DOHH2 (cell line): ENCODE results near the gene COL4A2.

ENCODE experiments used
- H3F3A ChIP-seq: fragments of 200-600 bp; sonication (generic), shearing (Covaris generic); 2 replicates; pipeline ENCODE4 v1.6.0; 2016; ENCODE audit warnings: antibody characterized with exemption, mild to moderate bottlenecking; ENCODE audit not compliant: control insufficient read depth, insufficient read depth
- H3K27ac ChIP-seq: fragments of 200-600 bp; sonication (generic); 2 replicates; pipeline ENCODE4 v1.5.1; 2014; ENCODE audit warnings: low read depth, mild to moderate bottlenecking, low read length, moderate library complexity
- H3K27me3 ChIP-seq: fragments of 200-600 bp; sonication (generic); 2 replicates; pipeline ENCODE4 v1.6.1; 2014; ENCODE audit warnings: mild to moderate bottlenecking, low read length, mixed read lengths; ENCODE audit not compliant: control insufficient read depth
- H3K36me3 ChIP-seq: fragments of 200-600 bp; sonication (generic); 2 replicates; pipeline ENCODE4 v1.6.1; 2014; ENCODE audit warnings: mild to moderate bottlenecking, low read length, moderate library complexity, mixed read lengths; ENCODE audit not compliant: control insufficient read depth
- H3K4me1 ChIP-seq: fragments of 200-600 bp; sonication (generic); 2 replicates; pipeline ENCODE4 v1.6.1; 2014; ENCODE audit warnings: mild to moderate bottlenecking, low read length, mixed read lengths; ENCODE audit not compliant: control insufficient read depth
- H3K4me2 ChIP-seq: fragments of 200-600 bp; sonication (generic); 2 replicates; pipeline ENCODE4 v1.6.0; 2014; ENCODE audit warnings: mild to moderate bottlenecking, low read length, moderate library complexity
- H3K4me3 ChIP-seq: fragments of 200-600 bp; sonication (generic); 2 replicates; pipeline ENCODE4 v1.5.1; 2014; ENCODE audit warnings: mild to moderate bottlenecking, low read length, mixed read lengths
- H3K79me2 ChIP-seq: fragments of 200-600 bp; sonication (generic); 2 replicates; pipeline ENCODE4 v1.6.1; 2014; ENCODE audit warnings: mild to moderate bottlenecking, low read length, mixed read lengths; ENCODE audit not compliant: control insufficient read depth
- H3K9me2 ChIP-seq: fragments of 200-600 bp; sonication (generic); replicated peaks from 2 replicates; pipeline ENCODE4 v1.6.1; 2014; ENCODE audit warnings: mild to moderate bottlenecking, low read length, mixed read lengths; ENCODE audit not compliant: control insufficient read depth
- H3K9me3 ChIP-seq: fragments of 200-600 bp; sonication (generic); 2 replicates; pipeline ENCODE4 v1.6.1; 2014; ENCODE audit warnings: antibody characterized with exemption, low read length, mixed read lengths; ENCODE audit not compliant: control insufficient read depth, insufficient read depth
- H4K20me1 ChIP-seq: fragments of 200-600 bp; sonication (generic); 2 replicates; pipeline ENCODE4 v1.6.0; 2014; ENCODE audit warnings: low read depth, mild to moderate bottlenecking, antibody characterized with exemption, low read length, moderate library complexity; ENCODE audit not compliant: control insufficient read depth, insufficient read depth
- CTCF ChIP-seq: fragments of 200-600 bp; sonication (generic); IDR thresholded peaks from one replicate; pipeline ENCODE4 v1.5.1; 2014; ENCODE audit warnings: antibody characterized with exemption, mild to moderate bottlenecking, low read depth, low read length; ENCODE audit not compliant: poor library complexity, severe bottlenecking
- EZH2phosphoT487 ChIP-seq: fragments of 200-600 bp; sonication (generic); IDR thresholded peaks from 2 replicates; pipeline ENCODE4 v1.6.1; 2017; ENCODE audit warnings: borderline replicate concordance, mild to moderate bottlenecking, antibody characterized with exemption, low read length, moderate library complexity, mixed read lengths

COL4A2 gene

GRCh38 chr13:110464556-110465333, 157.7 kb downstream of the COL4A2 start:
- TF ChIP-seq CTCF = no peak
- no peak for TF ChIP-seq EZH2phosphoT487
- Histone ChIP-seq H4K20me1 (no peaks in the 10 kb centered on the region), H3K27ac (no peak overlapping the region), H3K9me3 (no peaks in the 10 kb centered on the region), H3K4me2 (no peak overlapping the region), H3K36me3 (no peaks in the 10 kb centered on the region), H3K79me2 (no peaks in the 10 kb centered on the region), H3K4me3 (no peak overlapping the region), H3K27me3 (peaks cover 2% of the 10 kb centered on the region; the same call in 1 of the 2 replicates), H3F3A (no peaks in the 10 kb centered on the region), H3K4me1 (peaks cover 14% of the 10 kb centered on the region), H3K9me2 (no peaks in the 10 kb centered on the region)

- Histone ChIP-seq H3K9me3 (no peaks in the 10 kb centered on the region), H3K27ac (no peak overlapping the region), H4K20me1 (no peaks in the 10 kb centered on the region), H3F3A (no peaks in the 10 kb centered on the region), H3K4me1 (peaks cover 20% of the 10 kb centered on the region), H3K79me2 (no peaks in the 10 kb centered on the region), H3K36me3 (no peaks in the 10 kb centered on the region), H3K9me2 (no peaks in the 10 kb centered on the region), H3K4me3 (no peak overlapping the region), H3K4me2 (peak overlapping the region; percentile 34; the same call in 1 of the 2 replicates), H3K27me3 (peaks cover 2% of the 10 kb centered on the region; the same call in 1 of the 2 replicates)
- TF ChIP-seq EZH2phosphoT487 (no peak), CTCF (no peak)
Measured at GRCh38 chr13:110465696-110466095, 158.6 kb downstream of the COL4A2 start.

GRCh38 chr13:110466266-110466915, 159.3 kb downstream of the COL4A2 start:
- no peak overlapping the region for H3K4me2 ChIP-seq

More at GRCh38 chr13:110466266-110466915, 159.3 kb downstream of the COL4A2 start:
- H3K27me3 ChIP-seq = peaks cover 2% of the 10 kb centered on the region; the same call in 1 of the 2 replicates
- no peak overlapping the region for H3K27ac ChIP-seq
- H3K36me3 ChIP-seq = no peaks in the 10 kb centered on the region
- no peaks in the 10 kb centered on the region for H3K79me2 ChIP-seq
- no peaks in the 10 kb centered on the region for H4K20me1 ChIP-seq
- H3F3A ChIP-seq = no peaks in the 10 kb centered on the region
- H3K9me2 ChIP-seq = no peaks in the 10 kb centered on the region
- H3K4me1 ChIP-seq = peaks cover 27% of the 10 kb centered on the region
- H3K9me3 ChIP-seq = no peaks in the 10 kb centered on the region
- TF ChIP-seq CTCF (no peak), EZH2phosphoT487 (no peak)
- H3K4me3 ChIP-seq = no peak overlapping the region
